ENCODE measurements around the gene C5orf15.

C5orf15 gene

GRCh38 chr5:133913413-133914155 is 54.8 kb downstream of the C5orf15 start:
- Histone ChIP-seq H3K9me3 (ENCODE audit: control insufficient read depth, low read length) (no peaks in the 10 kb centered on the region), H3K36me3 (ENCODE audit: control insufficient read depth, insufficient read depth, low read length) (no peaks in the 10 kb centered on the region), H3K4me3 (ENCODE audit: insufficient read depth, low read depth, low read length) (no peak overlapping the region), H3K4me1 (ENCODE audit: control insufficient read depth, insufficient read depth, low read length) (no peaks in the 10 kb centered on the region), H3K27me3 (ENCODE audit: control insufficient read depth, insufficient read depth, low read length, poor library complexity, severe bottlenecking) (no peaks in the 10 kb centered on the region), H3K27ac (ENCODE audit: insufficient read depth, low read depth, low read length, poor library complexity, severe bottlenecking) (no peak overlapping the region)
- 91% methylated on average over 8 of the region's 8 CpGs for WGBS, 2 experiments

- Histone ChIP-seq H3K27ac (ENCODE audit: insufficient read depth, low read depth, low read length, poor library complexity, severe bottlenecking) (no peak overlapping the region), H3K9me3 (ENCODE audit: control insufficient read depth, low read length) (no peaks in the 10 kb centered on the region), H3K27me3 (ENCODE audit: control insufficient read depth, insufficient read depth, low read length, poor library complexity, severe bottlenecking) (no peaks in the 10 kb centered on the region), H3K36me3 (ENCODE audit: control insufficient read depth, insufficient read depth, low read length) (no peaks in the 10 kb centered on the region), H3K4me1 (ENCODE audit: control insufficient read depth, insufficient read depth, low read length) (no peaks in the 10 kb centered on the region), H3K4me3 (ENCODE audit: insufficient read depth, low read depth, low read length) (no peak overlapping the region)
- 85 to 90% methylated on average over 10 of the region's 10 CpGs for WGBS, 2 experiments
Measured at GRCh38 chr5:133912951-133913350, 55.5 kb downstream of the C5orf15 start.

GRCh38 chr5:133910571-133910970 is 57.9 kb downstream of the C5orf15 start:
- 60 to 64% methylated on average over 6 of the region's 6 CpGs for WGBS, 2 experiments

GRCh38 chr5:133909603-133910002 is 58.8 kb downstream of the C5orf15 start:
- Histone ChIP-seq H3K4me1 (ENCODE audit: control insufficient read depth, insufficient read depth, low read length) (no peaks in the 10 kb centered on the region), H3K9me3 (ENCODE audit: control insufficient read depth, low read length) (no peaks in the 10 kb centered on the region), H3K4me3 (ENCODE audit: insufficient read depth, low read depth, low read length) (no peak overlapping the region), H3K27ac (ENCODE audit: insufficient read depth, low read depth, low read length, poor library complexity, severe bottlenecking) (no peak overlapping the region), H3K27me3 (ENCODE audit: control insufficient read depth, insufficient read depth, low read length, poor library complexity, severe bottlenecking) (no peaks in the 10 kb centered on the region), H3K36me3 (ENCODE audit: control insufficient read depth, insufficient read depth, low read length) (no peaks in the 10 kb centered on the region)
- 95% methylated on average over 4 of the region's 4 CpGs for WGBS, 2 experiments

More at GRCh38 chr5:133910571-133910970, 57.9 kb downstream of the C5orf15 start:
- H3K36me3 ChIP-seq (ENCODE audit: control insufficient read depth, insufficient read depth, low read length): no peaks in the 10 kb centered on the region
- no peaks in the 10 kb centered on the region for H3K27me3 ChIP-seq (ENCODE audit: control insufficient read depth, insufficient read depth, low read length, poor library complexity, severe bottlenecking)
- no peak overlapping the region for H3K4me3 ChIP-seq (ENCODE audit: insufficient read depth, low read depth, low read length)
- H3K27ac ChIP-seq (ENCODE audit: insufficient read depth, low read depth, low read length, poor library complexity, severe bottlenecking): no peak overlapping the region
- H3K4me1 ChIP-seq (ENCODE audit: control insufficient read depth, insufficient read depth, low read length): no peaks in the 10 kb centered on the region
- H3K9me3 ChIP-seq (ENCODE audit: control insufficient read depth, low read length): no peaks in the 10 kb centered on the region

- no peak overlapping the region for H3K4me3 ChIP-seq (ENCODE audit: insufficient read depth, low read depth, low read length)
- WGBS, 2 experiments: 90 to 91% methylated on average over 9 of the region's 9 CpGs
- no peaks in the 10 kb centered on the region for H3K36me3 ChIP-seq (ENCODE audit: control insufficient read depth, insufficient read depth, low read length)
- no peaks in the 10 kb centered on the region for H3K27me3 ChIP-seq (ENCODE audit: control insufficient read depth, insufficient read depth, low read length, poor library complexity, severe bottlenecking)
- no peaks in the 10 kb centered on the region for H3K9me3 ChIP-seq (ENCODE audit: control insufficient read depth, low read length)
- H3K4me1 ChIP-seq (ENCODE audit: control insufficient read depth, insufficient read depth, low read length): no peaks in the 10 kb centered on the region
- no peak overlapping the region for H3K27ac ChIP-seq (ENCODE audit: insufficient read depth, low read depth, low read length, poor library complexity, severe bottlenecking)
Measured at GRCh38 chr5:133907075-133907474, 61.4 kb downstream of the C5orf15 start.

- H3K4me1 ChIP-seq (ENCODE audit: control insufficient read depth, insufficient read depth, low read length): no peaks in the 10 kb centered on the region
- no peaks in the 10 kb centered on the region for H3K36me3 ChIP-seq (ENCODE audit: control insufficient read depth, insufficient read depth, low read length)
- H3K27ac ChIP-seq (ENCODE audit: insufficient read depth, low read depth, low read length, poor library complexity, severe bottlenecking): no peak overlapping the region
- 95 to 98% methylated on average over 6 of the region's 6 CpGs for WGBS, 2 experiments
- no peaks in the 10 kb centered on the region for H3K27me3 ChIP-seq (ENCODE audit: control insufficient read depth, insufficient read depth, low read length, poor library complexity, severe bottlenecking)
- H3K9me3 ChIP-seq (ENCODE audit: control insufficient read depth, low read length): no peaks in the 10 kb centered on the region
- no peak overlapping the region for H3K4me3 ChIP-seq (ENCODE audit: insufficient read depth, low read depth, low read length)
Measured at GRCh38 chr5:133906303-133906702, 62.1 kb downstream of the C5orf15 start.

Measured in ectodermal cell (in vitro differentiated cells).